K562 (cell line): ENCODE results near the gene GRIN1. TPM values are rescaled to one million over a fixed set of nuclear protein-coding genes. Genes with fewer than 3 reads are reported as not detected.

Experiments
- ATAC-seq: fragments of 200-7000 bp; cut with Tn5 transposase; 3 replicates; pipeline ENCODE4 v1.9.1; 2020; ENCODE audit warnings: moderate library complexity
- BruUV-seq: library from RNA; stranded (reverse); fragments of 400-500 nt; replicated peaks from 2 replicates; lab custom pipeline; 2021; lab: Mats Ljungman, UMichigan
- CTCF ChIA-PET: fragments of 300-600 bp; formaldehyde crosslinking; extraction: SDS; loops from one replicate; lab custom pipeline; 2021; ENCODE audit warnings: low intra/inter-chr PET ratio; lab: Yijun Ruan, JAX
- POLR2A ChIA-PET: fragments of 300-600, 350-650 bp; sonication (Branson Sonifier 250); formaldehyde crosslinking; extraction: SDS; loops from one replicate; lab custom pipeline; 2021; ENCODE audit warnings: antibody characterized with exemption, inconsistent platforms; lab: Yijun Ruan, JAX
- DNase-seq, 4 experiments: peaks; one replicate each; pipeline versions ENCODE4 v3.0.0 to v3.0.0-alpha.2; 2011 to 2018; ENCODE audit warnings: low spot score in 3 of 4, mixed read lengths in 3 of 4; ENCODE audit errors: extremely low read depth in 1 of 4
- FAIRE-seq: peaks from 2 replicates; lab custom pipeline; 2011; peaks lifted over from hg19 to GRCh38; lab: Jason Lieb, UNC
- H2AFZ ChIP-seq: 2 replicates; pipeline ENCODE4 v1.6.0; 2011; ENCODE audit warnings: low read depth, low read length, control low read depth, inconsistent platforms
- H3K27ac ChIP-seq: fragments of 200-600 bp; 3 replicates; pipeline ENCODE4 v1.8.0; 2011; ENCODE audit warnings: low read depth, mild to moderate bottlenecking, control low read depth, inconsistent platforms, low read length, moderate library complexity, mixed read lengths; ENCODE audit errors: extremely low read depth
- H3K27me3 ChIP-seq, 2 experiments: fragments of 300-600 bp in 1 of 2; 2 replicates in 1 of 2; 3 replicates in 1 of 2; pipeline versions ENCODE4 v1.6.0 to v1.8.0; 2011; ENCODE audit warnings: inconsistent platforms in 2 of 2, low read length in 2 of 2, mild to moderate bottlenecking in 1 of 2, mixed read lengths in 1 of 2, moderate library complexity in 1 of 2; ENCODE audit not compliant: control insufficient read depth in 2 of 2, insufficient read depth in 2 of 2
- H3K36me3 ChIP-seq: fragments of 300-600 bp; 3 replicates; pipeline ENCODE4 v1.8.0; 2011; ENCODE audit warnings: mild to moderate bottlenecking, low read length, inconsistent platforms; ENCODE audit not compliant: control insufficient read depth, insufficient read depth
- H3K4me1 ChIP-seq, 2 experiments: fragments of 200-600 bp in 1 of 2; replicated peaks in 1 of 2; 2 replicates in 1 of 2; 3 replicates in 1 of 2; pipeline versions ENCODE4 v1.5.1 to v1.8.0; 2011; ENCODE audit warnings: inconsistent platforms in 2 of 2, low read length in 2 of 2, mild to moderate bottlenecking in 1 of 2, mixed read lengths in 1 of 2, moderate library complexity in 1 of 2; ENCODE audit not compliant: control insufficient read depth in 2 of 2, insufficient read depth in 2 of 2
- H3K4me2 ChIP-seq: 2 replicates; pipeline ENCODE4 v1.6.1; 2011; ENCODE audit warnings: low read length, control low read depth, inconsistent platforms, mixed read lengths; ENCODE audit not compliant: insufficient read depth
- H3K4me3 ChIP-seq: fragments of 200-600 bp; sonication (generic), shearing (Covaris generic); 2 replicates; pipeline ENCODE4 v1.5.1; 2016; ENCODE audit warnings: control low read depth, inconsistent platforms
- H3K79me2 ChIP-seq: fragments of 200-600 bp; 3 replicates; pipeline ENCODE4 v1.8.0; 2011; ENCODE audit warnings: low read length, inconsistent platforms; ENCODE audit not compliant: control insufficient read depth, insufficient read depth
- H3K9ac ChIP-seq, 2 experiments: 2 replicates each; pipeline versions ENCODE4 v1.6.0 to v1.6.1; 2011; ENCODE audit warnings: low read depth in 2 of 2, low read length in 2 of 2, control low read depth in 1 of 2, inconsistent platforms in 1 of 2, mild to moderate bottlenecking in 1 of 2, mixed read lengths in 1 of 2; ENCODE audit not compliant: insufficient read depth in 1 of 2
- H3K9me1 ChIP-seq: one replicate; pipeline ENCODE4 v1.6.0; 2011; ENCODE audit warnings: inconsistent platforms, mild to moderate bottlenecking, low read length, moderate library complexity; ENCODE audit not compliant: control insufficient read depth, insufficient read depth
- H3K9me3 ChIP-seq: replicated peaks from 2 replicates; pipeline ENCODE4 v1.5.1; 2011; ENCODE audit warnings: low read depth, low read length, inconsistent platforms; ENCODE audit not compliant: control insufficient read depth, insufficient read depth
- H4K20me1 ChIP-seq: replicated peaks from 2 replicates; pipeline ENCODE4 v1.6.1; 2011; ENCODE audit warnings: low read length, inconsistent platforms, mixed read lengths; ENCODE audit not compliant: control insufficient read depth, insufficient read depth
- ARID2 ChIP-seq: fragments of 450-650 bp; IDR thresholded peaks from 2 replicates; pipeline ENCODE4 v1.6.1; 2017; ENCODE audit warnings: antibody characterized with exemption, mild to moderate bottlenecking
- BRD4 ChIP-seq: fragments of 200-600 bp; sonication (generic); IDR thresholded peaks from 2 replicates; pipeline ENCODE4 v1.6.1; 2017; ENCODE audit warnings: inconsistent platforms
- KDM2B ChIP-seq: fragments of 250-450 bp; sonication (Bioruptor Pico); IDR thresholded peaks from 2 replicates; pipeline ENCODE4 v1.8.0; 2021; ENCODE audit warnings: mild to moderate bottlenecking, moderate library complexity
- NBN ChIP-seq: fragments of 450-650 bp; IDR thresholded peaks from 2 replicates; pipeline ENCODE4 v1.6.1; 2016; ENCODE audit warnings: low read depth, mild to moderate bottlenecking
- NUFIP1 ChIP-seq: fragments of 450-650 bp; IDR thresholded peaks from 2 replicates; pipeline ENCODE4 v1.6.1; 2018; ENCODE audit not compliant: partially characterized antibody
- POLR2G ChIP-seq: fragments of 200-400 bp; formaldehyde crosslinking; IDR thresholded peaks from 2 replicates; pipeline ENCODE4 v1.6.1; 2017; ENCODE audit warnings: low read depth, mild to moderate bottlenecking, antibody characterized with exemption, low read length, moderate library complexity
- SNRNP70 ChIP-seq: fragments of 200-400 bp; formaldehyde crosslinking; optimal IDR thresholded peaks from 2 replicates; pipeline ENCODE3; 2017; ENCODE audit warnings: low read depth, low read length
- ZFPM2 ChIP-seq: fragments of 250-450 bp; sonication (Bioruptor Pico); IDR thresholded peaks from 2 replicates; pipeline ENCODE4 v1.5.1; 2022; ENCODE audit warnings: mild to moderate bottlenecking
- ZNF311 ChIP-seq: fragments of 250-450 bp; sonication (Bioruptor Pico); IDR thresholded peaks from 2 replicates; pipeline ENCODE4 v1.4.0; 2020; ENCODE audit warnings: mild to moderate bottlenecking, moderate library complexity
- WGBS: fragments of 100-300 bp; shearing (Covaris generic); methylation state at CpG from one replicate; pipeline ENCODE4 v1.1.6; 2016; ENCODE audit warnings: low coverage, mixed read lengths; ENCODE audit not compliant: insufficient coverage; ENCODE audit errors: missing lambda C conversion rate; 5-methylcytosine and 5-hydroxymethylcytosine counted together
- in situ Hi-C: fragments of 300-500 bp; cut with MboI; formaldehyde crosslinking; loops from 4 replicates; pipeline ENCODE4 v1.15.0; 2018; ENCODE audit warnings: inconsistent platforms, mixed read lengths
- intact Hi-C: fragments of 100-400 bp; cut with micrococcal nuclease; formaldehyde crosslinking; loops from 2 replicates; pipeline ENCODE4 v1.14.2; 2022
- polyA plus RNA-seq, 8 experiments: library from polyadenylated mRNA; depleted of rRNA in 4 of 8; stranded (reverse) in 5 of 8; unstranded in 3 of 8; fragments of >200 nt; fragmentation: Nextera tagmentation in 2 of 8; fragmentation: Illumina TruSeq in 1 of 8; extraction: Ambion mirVana in 2 of 8; extraction: Trizol in 1 of 8; gene quantifications; 2 replicates each; pipeline versions ENCODE4 v1.2.1 to v1.2.3, GENCODE V29; 2011 to 2014; ENCODE audit warnings: inconsistent platforms in 1 of 8, missing spikeins in 1 of 8
- total RNA-seq, 7 experiments: library from RNA; depleted of rRNA in 6 of 7; stranded (reverse); fragments of >200 nt in 6 of 7; fragmentation: Illumina TruSeq in 2 of 7; extraction: Trizol in 2 of 7; gene quantifications; 2 replicates each; pipeline versions ENCODE4 v1.2.1 to v1.2.3, GENCODE V29; 2011 to 2021; ENCODE audit warnings: low replicate concordance in 1 of 7
- TF ChIP-seq, protein P1 (sequence below): fragments of 450-650 bp; IDR thresholded peaks from 2 replicates; pipeline ENCODE4 v1.6.1; 2016
- TF ChIP-seq, protein P2 (sequence below): sonication (generic); formaldehyde crosslinking; IDR thresholded peaks from 2 replicates; pipeline ENCODE4 v1.8.0; 2022; ENCODE audit warnings: mild to moderate bottlenecking, missing genetic modification reagents
- TF ChIP-seq, protein P3 (sequence below): sonication (generic); formaldehyde crosslinking; IDR thresholded peaks from 2 replicates; pipeline ENCODE4 v1.8.0; 2022; ENCODE audit warnings: mild to moderate bottlenecking, missing genetic modification reagents
- TF ChIP-seq, protein P4 (sequence below): fragments of 200-800 bp; sonication (Bioruptor generic); IDR thresholded peaks from 2 replicates; pipeline ENCODE4 v1.6.1; 2017; ENCODE audit warnings: missing genetic modification characterization, missing compliant biosample characterization

Gene GRIN1
- total and polyA plus RNA-seq, 9 of the 15 experiments (the other 6 are each of a cell fraction or from before 2014, with no cell fraction given): 0.03 to 0.35 (median 0.16) TPM; not detected in 6

DNA sequence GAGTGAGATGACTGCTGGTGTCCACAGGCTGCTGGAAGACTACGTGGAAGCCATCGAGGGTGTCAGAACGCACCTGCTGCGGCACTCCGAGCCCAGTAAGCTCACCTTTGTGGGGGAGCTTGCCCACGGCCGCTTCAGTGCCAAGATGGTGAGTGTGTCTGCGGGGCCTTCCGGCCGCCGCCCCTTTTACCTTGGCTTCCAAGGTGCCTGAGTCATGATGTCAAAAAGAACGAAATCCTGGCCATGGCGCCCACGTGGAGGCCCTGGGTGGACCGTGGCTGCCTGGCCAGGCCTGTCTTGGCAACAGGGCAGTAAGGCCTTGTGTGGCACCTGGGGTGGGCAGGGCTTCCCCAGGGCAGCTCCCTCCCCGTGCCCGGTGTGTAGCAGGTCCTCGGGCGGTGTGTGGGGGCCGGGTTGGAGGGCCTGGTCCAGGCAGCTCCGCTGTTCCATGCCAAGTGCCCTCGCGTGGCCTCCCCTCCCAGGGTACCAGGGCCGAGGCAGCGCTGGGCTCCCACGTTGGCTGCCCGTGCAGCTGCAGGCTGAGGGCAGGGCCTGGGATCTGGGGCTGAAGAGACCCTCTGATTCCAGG is 32.2 kb upstream of the GRIN1 start:
- Histone ChIP-seq H4K20me1 (no peaks in the 10 kb centered on the region), H3K4me3 (no peak overlapping the region), H3K9me3 (peaks cover 21% of the 10 kb centered on the region), H3K79me2 (no peaks in the 10 kb centered on the region), H3K27ac (no peak overlapping the region), H3K4me1 (peaks cover 0 to 47% of the 10 kb centered on the region in 2 experiments; a peak in 2 of 5 replicates), H2AFZ (no peak overlapping the region), H3K9me1 (no peaks in the 10 kb centered on the region), H3K27me3 (no peaks in the 10 kb centered on the region), H3K36me3 (peaks cover 97% of the 10 kb centered on the region), H3K4me2 (no peak overlapping the region), H3K9ac (no peak overlapping the region)
- DNase-seq (no peak), ATAC-seq (no peak), FAIRE-seq (no peak)
- intact Hi-C loops: no loop called here
- ChIA-PET CTCF (no interaction called here), POLR2A (interaction anchor here (0.7 to 1.2 kb wide), 7 partner anchors 9 to 23 kb away, joined by 3 to 5 read pairs (median 4); partner anchors contain the start of gene MAN1B1)
- in situ Hi-C loops: no loop called here
- WGBS: 95% methylated on average over 22 of the region's 27 CpGs
- BruUV-seq: no TSS peak
- TF ChIP-seq NBN (no peak), ZFPM2 (CRISPR knock-in tag) (no peak), ARID2 (no peak), KDM2B (CRISPR knock-in tag) (no peak), POLR2G (peak; percentile 34), ZNF311 (CRISPR knock-in tag) (no peak), BRD4 (no peak), NUFIP1 (no peak), SNRNP70 (no peak)
- TF ChIP-seq, protein P1, sequence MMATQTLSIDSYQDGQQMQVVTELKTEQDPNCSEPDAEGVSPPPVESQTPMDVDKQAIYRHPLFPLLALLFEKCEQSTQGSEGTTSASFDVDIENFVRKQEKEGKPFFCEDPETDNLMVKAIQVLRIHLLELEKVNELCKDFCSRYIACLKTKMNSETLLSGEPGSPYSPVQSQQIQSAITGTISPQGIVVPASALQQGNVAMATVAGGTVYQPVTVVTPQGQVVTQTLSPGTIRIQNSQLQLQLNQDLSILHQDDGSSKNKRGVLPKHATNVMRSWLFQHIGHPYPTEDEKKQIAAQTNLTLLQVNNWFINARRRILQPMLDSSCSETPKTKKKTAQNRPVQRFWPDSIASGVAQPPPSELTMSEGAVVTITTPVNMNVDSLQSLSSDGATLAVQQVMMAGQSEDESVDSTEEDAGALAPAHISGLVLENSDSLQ: no peak
- TF ChIP-seq, protein P2, sequence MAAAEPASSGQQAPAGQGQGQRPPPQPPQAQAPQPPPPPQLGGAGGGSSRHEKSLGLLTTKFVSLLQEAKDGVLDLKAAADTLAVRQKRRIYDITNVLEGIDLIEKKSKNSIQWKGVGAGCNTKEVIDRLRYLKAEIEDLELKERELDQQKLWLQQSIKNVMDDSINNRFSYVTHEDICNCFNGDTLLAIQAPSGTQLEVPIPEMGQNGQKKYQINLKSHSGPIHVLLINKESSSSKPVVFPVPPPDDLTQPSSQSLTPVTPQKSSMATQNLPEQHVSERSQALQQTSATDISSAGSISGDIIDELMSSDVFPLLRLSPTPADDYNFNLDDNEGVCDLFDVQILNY (CRISPR knock-in tag): no peak
- TF ChIP-seq, protein P3, sequence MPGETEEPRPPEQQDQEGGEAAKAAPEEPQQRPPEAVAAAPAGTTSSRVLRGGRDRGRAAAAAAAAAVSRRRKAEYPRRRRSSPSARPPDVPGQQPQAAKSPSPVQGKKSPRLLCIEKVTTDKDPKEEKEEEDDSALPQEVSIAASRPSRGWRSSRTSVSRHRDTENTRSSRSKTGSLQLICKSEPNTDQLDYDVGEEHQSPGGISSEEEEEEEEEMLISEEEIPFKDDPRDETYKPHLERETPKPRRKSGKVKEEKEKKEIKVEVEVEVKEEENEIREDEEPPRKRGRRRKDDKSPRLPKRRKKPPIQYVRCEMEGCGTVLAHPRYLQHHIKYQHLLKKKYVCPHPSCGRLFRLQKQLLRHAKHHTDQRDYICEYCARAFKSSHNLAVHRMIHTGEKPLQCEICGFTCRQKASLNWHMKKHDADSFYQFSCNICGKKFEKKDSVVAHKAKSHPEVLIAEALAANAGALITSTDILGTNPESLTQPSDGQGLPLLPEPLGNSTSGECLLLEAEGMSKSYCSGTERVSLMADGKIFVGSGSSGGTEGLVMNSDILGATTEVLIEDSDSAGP: no peak
- TF ChIP-seq, protein P4, sequence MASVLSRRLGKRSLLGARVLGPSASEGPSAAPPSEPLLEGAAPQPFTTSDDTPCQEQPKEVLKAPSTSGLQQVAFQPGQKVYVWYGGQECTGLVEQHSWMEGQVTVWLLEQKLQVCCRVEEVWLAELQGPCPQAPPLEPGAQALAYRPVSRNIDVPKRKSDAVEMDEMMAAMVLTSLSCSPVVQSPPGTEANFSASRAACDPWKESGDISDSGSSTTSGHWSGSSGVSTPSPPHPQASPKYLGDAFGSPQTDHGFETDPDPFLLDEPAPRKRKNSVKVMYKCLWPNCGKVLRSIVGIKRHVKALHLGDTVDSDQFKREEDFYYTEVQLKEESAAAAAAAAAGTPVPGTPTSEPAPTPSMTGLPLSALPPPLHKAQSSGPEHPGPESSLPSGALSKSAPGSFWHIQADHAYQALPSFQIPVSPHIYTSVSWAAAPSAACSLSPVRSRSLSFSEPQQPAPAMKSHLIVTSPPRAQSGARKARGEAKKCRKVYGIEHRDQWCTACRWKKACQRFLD: no peak
